NCI-H226 (cell line): ENCODE data around the gene FBXL17.

Experiments used
- DNase-seq: peaks from one replicate; pipeline ENCODE4 v3.0.0-alpha.2; 2015

The FBXL17 gene

GRCh38 chr5:108146222-108146621, 235.7 kb downstream of the FBXL17 start:
- no peak for DNase-seq

- DNase-seq: no peak
Observed at GRCh38 chr5:108145351-108145750, 236.5 kb downstream of the FBXL17 start.

- no peak for DNase-seq
Observed at GRCh38 chr5:108144332-108144731, 237.6 kb downstream of the FBXL17 start.

GRCh38 chr5:108143581-108143980, 238.3 kb downstream of the FBXL17 start:
- no peak for DNase-seq

GRCh38 chr5:108141676-108142075, 240.2 kb downstream of the FBXL17 start:
- DNase-seq: peak; percentile 38

- no peak for DNase-seq
Observed at GRCh38 chr5:108136493-108136892, 245.4 kb downstream of the FBXL17 start.

GRCh38 chr5:108129129-108129528, 252.8 kb downstream of the FBXL17 start:
- no peak for DNase-seq

- no peak for DNase-seq
Observed at GRCh38 chr5:108125771-108126511, 256.0 kb downstream of the FBXL17 start.

GRCh38 chr5:108124596-108124995, 257.3 kb downstream of the FBXL17 start:
- no peak for DNase-seq

- DNase-seq: no peak
Observed at GRCh38 chr5:108122702-108123101, 259.2 kb downstream of the FBXL17 start.

GRCh38 chr5:108118813-108119514, 262.9 kb downstream of the FBXL17 start:
- DNase-seq: no peak

GRCh38 chr5:108115673-108116072, 266.2 kb downstream of the FBXL17 start:
- no peak for DNase-seq

- no peak for DNase-seq
Observed at GRCh38 chr5:108113950-108114349, 267.9 kb downstream of the FBXL17 start.

- DNase-seq: no peak
Observed at GRCh38 chr5:108111736-108112135, 270.2 kb downstream of the FBXL17 start.

GRCh38 chr5:108109059-108109458, 272.8 kb downstream of the FBXL17 start:
- DNase-seq: no peak

GRCh38 chr5:108104448-108104847, 277.4 kb downstream of the FBXL17 start:
- no peak for DNase-seq

GRCh38 chr5:108102463-108102862, 279.4 kb downstream of the FBXL17 start:
- DNase-seq: no peak

- DNase-seq: no peak
Observed at GRCh38 chr5:108101821-108102220, 280.1 kb downstream of the FBXL17 start.

GRCh38 chr5:108101130-108101529, 280.8 kb downstream of the FBXL17 start:
- DNase-seq: no peak

GRCh38 chr5:108094800-108095199, 287.1 kb downstream of the FBXL17 start:
- DNase-seq: no peak

- DNase-seq: no peak
Observed at GRCh38 chr5:108093186-108093585, 288.7 kb downstream of the FBXL17 start.

GRCh38 chr5:108090946-108091345, 291.0 kb downstream of the FBXL17 start:
- no peak for DNase-seq

- no peak for DNase-seq
Observed at GRCh38 chr5:108084105-108084504, 297.8 kb downstream of the FBXL17 start.

GRCh38 chr5:108083232-108083631, 298.7 kb downstream of the FBXL17 start:
- no peak for DNase-seq

GRCh38 chr5:108081707-108082106, 300.2 kb downstream of the FBXL17 start:
- DNase-seq: no peak
